ENCODE data around the gene HERPUD2.

The HERPUD2 gene

DNA sequence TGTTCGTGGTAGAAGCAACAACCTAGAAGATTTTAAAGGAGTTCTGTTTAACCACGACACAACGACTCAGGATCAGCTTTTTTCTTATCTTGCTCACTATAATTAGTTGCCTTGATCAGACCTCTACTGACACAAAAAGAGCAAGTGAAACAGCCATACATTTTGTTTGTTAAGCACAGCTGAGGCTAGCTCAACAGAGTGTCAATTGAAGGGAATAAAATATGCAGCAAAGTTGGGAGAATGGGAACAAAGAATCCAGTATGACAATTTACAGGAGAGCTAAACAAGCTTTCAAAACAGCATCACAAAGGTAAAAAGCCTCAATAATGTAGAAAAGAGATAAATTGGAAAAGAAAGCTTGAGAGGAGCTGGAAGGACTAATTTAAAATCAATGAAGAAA is 40.5 kb upstream of the HERPUD2 start:
- H3K9me3 ChIP-seq (ENCODE audit: insufficient read depth, low read length) = no peaks in the 10 kb centered on the region
- no peak overlapping the region for H3K4me3 ChIP-seq (ENCODE audit: low read length)
- no peak overlapping the region for H3K27ac ChIP-seq (ENCODE audit: low read length)
- no peaks in the 10 kb centered on the region for H3K27me3 ChIP-seq (ENCODE audit: low read depth, low read length)
- H3K4me1 ChIP-seq (ENCODE audit: low read length) = peaks cover 25% of the 10 kb centered on the region
- H2AFZ ChIP-seq (ENCODE audit: low read depth, low read length) = no peak overlapping the region
- no peak overlapping the region for H3K9ac ChIP-seq (ENCODE audit: low read length)
- no peaks in the 10 kb centered on the region for H3K36me3 ChIP-seq (replicated peaks; ENCODE audit: low read depth, low read length)
- H3K79me2 ChIP-seq (ENCODE audit: low read length) = no peaks in the 10 kb centered on the region
- no peaks in the 10 kb centered on the region for H4K20me1 ChIP-seq (ENCODE audit: insufficient read depth, low read length)
- TF ChIP-seq EZH2phosphoT487 (IDR thresholded peaks at IDR 0.05; ENCODE audit: low read depth) (no peak), CTCF (IDR thresholded peaks at IDR 0.05; ENCODE audit: low read depth, low read length) (no peak)
- no peak overlapping the region for H3K4me2 ChIP-seq (ENCODE audit: low read length)

DNA sequence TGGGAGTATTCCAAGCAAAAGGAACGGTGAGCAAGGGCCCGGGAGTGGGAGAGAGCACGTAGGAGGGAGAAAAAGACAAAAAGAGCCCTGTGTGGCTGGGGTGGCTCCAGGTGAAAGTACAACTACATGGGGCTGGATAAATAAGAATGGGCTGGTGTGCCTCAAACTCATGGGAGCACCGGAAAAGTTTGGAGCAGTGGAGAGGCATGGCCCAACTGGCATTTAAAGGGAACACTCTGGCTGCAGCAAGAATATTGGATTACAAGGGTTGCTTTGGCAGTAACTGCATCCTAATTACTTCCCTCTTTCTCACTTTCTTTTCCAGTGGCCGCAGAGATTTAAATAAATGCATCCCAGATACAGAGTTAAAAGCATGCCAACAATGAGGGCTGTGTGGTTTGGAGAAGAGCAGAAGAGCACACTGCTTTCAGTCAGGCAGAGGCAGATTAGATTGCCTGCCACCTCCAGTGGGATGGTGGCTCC is 39.1 kb upstream of the HERPUD2 start:
- no peaks in the 10 kb centered on the region for H3K9me3 ChIP-seq (ENCODE audit: insufficient read depth, low read length)
- no peaks in the 10 kb centered on the region for H3K27me3 ChIP-seq (ENCODE audit: low read depth, low read length)
- no peaks in the 10 kb centered on the region for H4K20me1 ChIP-seq (ENCODE audit: insufficient read depth, low read length)
- no peak overlapping the region for H2AFZ ChIP-seq (ENCODE audit: low read depth, low read length)
- H3K9ac ChIP-seq (ENCODE audit: low read length) = no peak overlapping the region
- no peak overlapping the region for H3K27ac ChIP-seq (ENCODE audit: low read length)
- H3K79me2 ChIP-seq (ENCODE audit: low read length) = no peaks in the 10 kb centered on the region
- H3K4me1 ChIP-seq (ENCODE audit: low read length) = peaks cover 35% of the 10 kb centered on the region
- no peak overlapping the region for H3K4me2 ChIP-seq (ENCODE audit: low read length)
- TF ChIP-seq EZH2phosphoT487 (IDR thresholded peaks at IDR 0.05; ENCODE audit: low read depth) (no peak), CTCF (IDR thresholded peaks at IDR 0.05; ENCODE audit: low read depth, low read length) (no peak)
- H3K4me3 ChIP-seq (ENCODE audit: low read length) = no peak overlapping the region
- H3K36me3 ChIP-seq (replicated peaks; ENCODE audit: low read depth, low read length) = no peaks in the 10 kb centered on the region

- no peak overlapping the region for H3K27ac ChIP-seq (ENCODE audit: low read length)
- peaks cover 59% of the 10 kb centered on the region for H3K4me1 ChIP-seq (ENCODE audit: low read length)
- TF ChIP-seq EZH2phosphoT487 (IDR thresholded peaks at IDR 0.05; ENCODE audit: low read depth) (no peak), CTCF (IDR thresholded peaks at IDR 0.05; ENCODE audit: low read depth, low read length) (no peak)
These were observed 36.4 kb upstream of the HERPUD2 start for GRCh38 chr7:35731349-35731748.

DNA sequence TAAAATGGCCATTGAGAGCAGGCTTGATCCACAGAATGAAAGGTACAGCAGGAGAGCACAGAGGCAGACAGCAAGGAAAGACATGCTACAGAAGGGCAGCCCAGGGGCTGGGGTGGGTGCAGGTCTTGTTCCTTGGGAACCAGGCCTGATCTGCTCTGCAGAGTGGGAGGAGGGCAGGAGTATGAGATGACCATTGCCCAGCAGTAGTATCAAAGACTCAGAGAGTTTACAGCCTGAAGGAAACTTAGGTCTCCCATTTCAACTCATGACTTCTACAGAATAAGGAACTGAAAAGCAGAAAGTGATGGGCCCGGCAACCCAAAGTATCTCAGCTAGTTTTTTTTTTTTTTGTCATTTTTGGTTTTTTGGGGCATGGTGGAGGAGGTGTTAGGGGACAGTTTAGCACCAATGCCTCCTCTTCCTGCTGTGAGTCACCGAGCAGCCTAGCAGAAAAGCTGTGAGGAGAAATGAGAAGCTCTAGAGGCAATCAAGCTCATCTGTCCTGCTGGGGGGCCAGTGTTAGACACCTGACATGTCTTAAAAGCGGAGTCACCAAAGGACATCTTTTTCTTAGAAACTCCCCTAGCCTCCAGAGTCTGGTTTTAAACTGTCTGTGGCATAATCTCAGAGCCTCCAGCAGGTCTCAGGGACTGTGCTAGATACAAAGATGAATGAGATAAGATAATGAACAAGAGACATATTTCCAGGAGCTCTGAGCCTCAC is 34.3 kb upstream of the HERPUD2 start:
- Histone ChIP-seq H3K9ac (ENCODE audit: low read length) (peak overlapping the region; percentile 80), H3K4me3 (ENCODE audit: low read length) (peak overlapping the region; percentile 66), H3K27me3 (ENCODE audit: low read depth, low read length) (no peaks in the 10 kb centered on the region), H3K4me1 (ENCODE audit: low read length) (peaks cover 76% of the 10 kb centered on the region), H3K79me2 (ENCODE audit: low read length) (no peaks in the 10 kb centered on the region), H3K4me2 (ENCODE audit: low read length) (peak overlapping the region; percentile 94), H3K9me3 (ENCODE audit: insufficient read depth, low read length) (no peaks in the 10 kb centered on the region), H2AFZ (ENCODE audit: low read depth, low read length) (no peak overlapping the region), H3K36me3 (replicated peaks; ENCODE audit: low read depth, low read length) (no peaks in the 10 kb centered on the region), H3K27ac (ENCODE audit: low read length) (peak overlapping the region; percentile 97), H4K20me1 (ENCODE audit: insufficient read depth, low read length) (no peaks in the 10 kb centered on the region)
- no peak for TF ChIP-seq CTCF (IDR thresholded peaks at IDR 0.05; ENCODE audit: low read depth, low read length)

More at GRCh38 chr7:35731349-35731748, 36.4 kb upstream of the HERPUD2 start:
- Histone ChIP-seq H3K36me3 (replicated peaks; ENCODE audit: low read depth, low read length) (no peaks in the 10 kb centered on the region), H2AFZ (ENCODE audit: low read depth, low read length) (no peak overlapping the region), H3K9ac (ENCODE audit: low read length) (no peak overlapping the region), H3K79me2 (ENCODE audit: low read length) (no peaks in the 10 kb centered on the region), H3K4me2 (ENCODE audit: low read length) (no peak overlapping the region), H3K9me3 (ENCODE audit: insufficient read depth, low read length) (no peaks in the 10 kb centered on the region), H3K27me3 (ENCODE audit: low read depth, low read length) (no peaks in the 10 kb centered on the region), H4K20me1 (ENCODE audit: insufficient read depth, low read length) (no peaks in the 10 kb centered on the region), H3K4me3 (ENCODE audit: low read length) (no peak overlapping the region)

Data from OCI-LY3 (cell line).